GM12801 (cell line): ENCODE results near the gene CALHM1.

ENCODE experiments used
- CTCF ChIP-seq: IDR thresholded peaks from one replicate; pipeline ENCODE4 v1.5.1; 2011; ENCODE audit warnings: control low read depth; ENCODE audit not compliant: insufficient read length; ENCODE audit errors: extremely low read depth

The CALHM1 gene

GRCh38 chr10:103492655-103493261 is 34.1 kb upstream of the CALHM1 start:
- TF ChIP-seq CTCF: no peak

GRCh38 chr10:103491729-103492364 is 33.1 kb upstream of the CALHM1 start:
- no peak for TF ChIP-seq CTCF

GRCh38 chr10:103490986-103491314 is 32.2 kb upstream of the CALHM1 start:
- no peak for TF ChIP-seq CTCF

GRCh38 chr10:103487410-103487708 is 28.7 kb upstream of the CALHM1 start:
- no peak for TF ChIP-seq CTCF

- no peak for TF ChIP-seq CTCF
These were observed 23.4 kb upstream of the CALHM1 start for GRCh38 chr10:103481974-103482531.

GRCh38 chr10:103480521-103480920 is 21.8 kb upstream of the CALHM1 start:
- no peak for TF ChIP-seq CTCF

GRCh38 chr10:103479135-103479534 is 20.4 kb upstream of the CALHM1 start, which contains the start of gene CALHM3:
Gene CALHM3 (minus strand): TSS chr10:103479240. CDS start chr10:103479032, 208 bp downstream.
- TF ChIP-seq CTCF: no peak

GRCh38 chr10:103478671-103479070 is 20.0 kb upstream of the CALHM1 start:
- TF ChIP-seq CTCF: no peak
